Measurements from ENCODE around the gene MGRN1.

MGRN1 gene

GRCh38 chr16:4681471-4682083 is 57.0 kb downstream of the MGRN1 start:
- no peak overlapping the region for H3K4me3 ChIP-seq (ENCODE audit: low read depth, low read length)
- TF ChIP-seq CTCF (IDR thresholded peaks at IDR 0.05; ENCODE audit: low read depth, low read length) = no peak

- no peak for TF ChIP-seq CTCF (IDR thresholded peaks at IDR 0.05; ENCODE audit: low read depth, low read length)
- no peak overlapping the region for H3K4me3 ChIP-seq (ENCODE audit: low read depth, low read length)
Measured at GRCh38 chr16:4682084-4682591, 57.5 kb downstream of the MGRN1 start.

GRCh38 chr16:4682616-4683254 is 58.1 kb downstream of the MGRN1 start:
- TF ChIP-seq CTCF (IDR thresholded peaks at IDR 0.05; ENCODE audit: low read depth, low read length) = peak; percentile 17; the same call in 1 of the 2 replicates
- no peak overlapping the region for H3K4me3 ChIP-seq (ENCODE audit: low read depth, low read length)

GRCh38 chr16:4683255-4684057 is 58.8 kb downstream of the MGRN1 start:
- TF ChIP-seq CTCF (IDR thresholded peaks at IDR 0.05; ENCODE audit: low read depth, low read length) = no peak
- no peak overlapping the region for H3K4me3 ChIP-seq (ENCODE audit: low read depth, low read length)

GRCh38 chr16:4684058-4684715 is 59.6 kb downstream of the MGRN1 start:
- no peak overlapping the region for H3K4me3 ChIP-seq (ENCODE audit: low read depth, low read length)
- TF ChIP-seq CTCF (IDR thresholded peaks at IDR 0.05; ENCODE audit: low read depth, low read length) = no peak

- TF ChIP-seq CTCF (IDR thresholded peaks at IDR 0.05; ENCODE audit: low read depth, low read length) = no peak
Measured at GRCh38 chr16:4684763-4685162, 60.1 kb downstream of the MGRN1 start.

More at GRCh38 chr16:4684763-4685162, 60.1 kb downstream of the MGRN1 start:
- H3K4me3 ChIP-seq (ENCODE audit: low read depth, low read length) = no peak overlapping the region
